ENCODE data around the gene SPANXN4. TPM values are rescaled to one million over a fixed set of nuclear protein-coding genes. Genes with fewer than 3 reads are reported as not detected.

Gene SPANXN4, protein sequence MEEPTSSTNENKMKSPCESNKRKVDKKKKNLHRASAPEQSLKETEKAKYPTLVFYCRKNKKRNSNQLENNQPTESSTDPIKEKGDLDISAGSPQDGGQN
- total RNA-seq = not detected in 2 replicates

GRCh38 chrX:143025628-143026027 lies at the start of gene SPANXN4:
Gene SPANXN4 (plus strand): TSS chrX:143025928. CDS start chrX:143026015, 87 bp downstream.

All from bladder microvascular endothelial cell (primary cell).